Suprapubic skin (tissue), 3 donors: ENCODE measurements around the gene PSMD12.
A peak's percentile ranks its signal among the peaks of the same experiment; 100 is the strongest.

Source experiments
- CTCF ChIP-seq, 2 donors: fragments of 200-600 bp in 1 of 2; fragments of 450-650 bp in 1 of 2; sonication (generic) in 1 of 2; IDR thresholded peaks; one replicate each; pipeline ENCODE4 v1.5.1; 2016 to 2019; ENCODE audit warnings: antibody characterized with exemption in 2 of 2, mild to moderate bottlenecking in 1 of 2, moderate library complexity in 1 of 2
- EP300 ChIP-seq: sonication (generic); formaldehyde crosslinking; IDR thresholded peaks from one replicate; pipeline ENCODE4 v1.6.1; 2017; ENCODE audit warnings: antibody characterized with exemption
- POLR2A ChIP-seq, 2 donors: fragments of 450-650 bp; IDR thresholded peaks; one replicate each; pipeline ENCODE4 v1.6.1; 2017; ENCODE audit warnings: antibody characterized with exemption in 2 of 2, mild to moderate bottlenecking in 2 of 2, moderate library complexity in 2 of 2

- no peak for TF ChIP-seq CTCF (IDR thresholded peaks at IDR 0.05)
- no peak for TF ChIP-seq EP300
- peak in 1 of 2 donors; percentile 63 for TF ChIP-seq POLR2A (IDR thresholded peaks at IDR 0.05)
Observed at GRCh38 chr17:67376737-67377487, 10.5 kb upstream of the PSMD12 start, which contains the start of gene PITPNC1.
